ENCODE results near the gene CSNK2B.

The CSNK2B gene

GRCh38 chr6:31665501-31666336 lies at the start of gene CSNK2B:
TSS of gene CSNK2B (plus strand) at chr6:31666080. CDS start at chr6:31666832, 752 bp downstream.
- DNase-seq, result peak; percentile 100

- no peak for DNase-seq
Measured at GRCh38 chr6:31617010-31617409, 48.9 kb upstream of the CSNK2B start.

- peak; percentile 100 for DNase-seq
Measured at GRCh38 chr6:31619805-31620585, 45.9 kb upstream of the CSNK2B start.

- DNase-seq, result peak; percentile 92
Measured at GRCh38 chr6:31620586-31621319, 45.1 kb upstream of the CSNK2B start, which contains the start of gene PRRC2A. TSS of gene PRRC2A (plus strand) at chr6:31620715. CDS start at chr6:31622790, 2,075 bp downstream.

- no peak for DNase-seq
Measured at GRCh38 chr6:31621320-31621939, 44.5 kb upstream of the CSNK2B start.

GRCh38 chr6:31621991-31622390 lies 43.9 kb upstream of the CSNK2B start:
- no peak for DNase-seq

- DNase-seq, result peak; percentile 42
Measured at GRCh38 chr6:31622684-31623091, 43.2 kb upstream of the CSNK2B start.

- no peak for DNase-seq
Measured at GRCh38 chr6:31624070-31624469, 41.8 kb upstream of the CSNK2B start.

- DNase-seq, result no peak
Measured at GRCh38 chr6:31626952-31627351, 38.9 kb upstream of the CSNK2B start.

- no peak for DNase-seq
Measured at GRCh38 chr6:31627690-31628287, 38.1 kb upstream of the CSNK2B start.

- no peak for DNase-seq
Measured at GRCh38 chr6:31629014-31629413, 36.9 kb upstream of the CSNK2B start.

GRCh38 chr6:31630177-31630934 lies 35.5 kb upstream of the CSNK2B start:
- no peak for DNase-seq

- DNase-seq, result no peak
Measured at GRCh38 chr6:31631209-31631608, 34.7 kb upstream of the CSNK2B start.

- no peak for DNase-seq
Measured at GRCh38 chr6:31631681-31632278, 34.1 kb upstream of the CSNK2B start.

GRCh38 chr6:31632279-31632946 lies 33.5 kb upstream of the CSNK2B start:
- no peak for DNase-seq

GRCh38 chr6:31633447-31633846 lies 32.4 kb upstream of the CSNK2B start:
- DNase-seq, result no peak

- DNase-seq, result no peak
Measured at GRCh38 chr6:31634131-31634530, 31.7 kb upstream of the CSNK2B start.

- no peak for DNase-seq
Measured at GRCh38 chr6:31634969-31635575, 30.8 kb upstream of the CSNK2B start.

GRCh38 chr6:31636698-31637596 lies 28.9 kb upstream of the CSNK2B start:
- no peak for DNase-seq
